C4-2B (cell line): ENCODE data around the gene HBD.

Experiments
- ZFX ChIP-seq: fragments of 450-650 bp; IDR thresholded peaks from 2 replicates; pipeline ENCODE4 v1.6.1; 2017
- TF ChIP-seq, protein P1 (sequence below): fragments of 450-650 bp; conservative IDR thresholded peaks from 2 replicates; pipeline ENCODE4 v1.5.1; 2017; ENCODE audit warnings: mild to moderate bottlenecking

DNA sequence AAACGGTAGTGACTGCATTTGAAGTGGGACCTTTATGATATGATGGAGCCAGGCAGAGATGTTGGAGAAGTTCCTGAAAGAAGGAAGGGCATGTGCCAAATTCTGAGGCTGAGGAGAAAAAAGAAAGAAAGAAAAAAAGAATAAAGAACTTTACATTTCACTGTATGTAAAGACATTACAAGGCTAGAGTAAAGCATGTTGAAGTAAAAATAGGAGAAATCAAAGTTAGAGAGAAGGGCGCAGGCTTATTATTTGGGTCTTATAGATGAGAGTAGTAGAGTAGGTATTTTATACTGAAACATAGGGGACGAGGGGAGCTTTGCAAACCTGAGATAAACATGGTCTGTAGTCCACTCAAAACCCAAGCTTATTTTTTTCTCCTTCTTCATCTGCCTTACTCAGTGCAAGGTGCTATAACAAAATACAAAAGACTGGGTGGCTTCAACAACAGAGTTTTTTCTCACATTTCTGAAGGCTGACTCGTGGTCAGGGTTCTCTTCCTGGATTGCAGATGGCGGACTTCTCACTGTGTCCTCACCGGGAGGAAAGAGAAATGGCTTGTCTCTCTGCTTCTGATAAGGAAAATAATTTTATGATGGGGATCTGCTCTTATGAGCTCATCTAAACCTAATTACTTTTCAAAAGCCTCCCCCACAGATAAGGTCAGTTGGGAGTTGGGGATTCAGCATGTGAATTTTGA lies 12.6 kb upstream of the HBD start:
- TF ChIP-seq, protein P1, sequence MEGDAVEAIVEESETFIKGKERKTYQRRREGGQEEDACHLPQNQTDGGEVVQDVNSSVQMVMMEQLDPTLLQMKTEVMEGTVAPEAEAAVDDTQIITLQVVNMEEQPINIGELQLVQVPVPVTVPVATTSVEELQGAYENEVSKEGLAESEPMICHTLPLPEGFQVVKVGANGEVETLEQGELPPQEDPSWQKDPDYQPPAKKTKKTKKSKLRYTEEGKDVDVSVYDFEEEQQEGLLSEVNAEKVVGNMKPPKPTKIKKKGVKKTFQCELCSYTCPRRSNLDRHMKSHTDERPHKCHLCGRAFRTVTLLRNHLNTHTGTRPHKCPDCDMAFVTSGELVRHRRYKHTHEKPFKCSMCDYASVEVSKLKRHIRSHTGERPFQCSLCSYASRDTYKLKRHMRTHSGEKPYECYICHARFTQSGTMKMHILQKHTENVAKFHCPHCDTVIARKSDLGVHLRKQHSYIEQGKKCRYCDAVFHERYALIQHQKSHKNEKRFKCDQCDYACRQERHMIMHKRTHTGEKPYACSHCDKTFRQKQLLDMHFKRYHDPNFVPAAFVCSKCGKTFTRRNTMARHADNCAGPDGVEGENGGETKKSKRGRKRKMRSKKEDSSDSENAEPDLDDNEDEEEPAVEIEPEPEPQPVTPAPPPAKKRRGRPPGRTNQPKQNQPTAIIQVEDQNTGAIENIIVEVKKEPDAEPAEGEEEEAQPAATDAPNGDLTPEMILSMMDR: no peak
- TF ChIP-seq ZFX: no peak
